Activated CD8-positive, alpha-beta T cell treated with anti-CD3 and anti-CD28 coated beads for 36 hours (primary cell): ENCODE data around the gene SEZ6L. TPM values are rescaled to one million over a fixed set of nuclear protein-coding genes. Genes with fewer than 3 reads are reported as not detected.

Experiments used
- ATAC-seq: fragments of 200-7000 bp; cut with Tn5 transposase; one replicate; pipeline ENCODE4 v1.10.0; 2021; ENCODE audit warnings: mild to moderate bottlenecking, moderate library complexity
- CTCF ChIA-PET: fragments of 350-600 bp; sonication (Branson Sonifier 250); formaldehyde crosslinking; loops from one replicate; lab custom pipeline; 2021; ENCODE audit warnings: antibody characterized with exemption; lab: Charles Lee
- POLR2A ChIA-PET: fragments of 350-600 bp; sonication (Branson Sonifier 250); formaldehyde crosslinking; loops from one replicate; lab custom pipeline; 2021; ENCODE audit warnings: antibody characterized with exemption; lab: Charles Lee
- DNase-seq: peaks from one replicate; pipeline ENCODE4 v3.0.0-alpha.2; 2020
- H3K27ac Mint-ChIP-seq: one replicate; pipeline ENCODE4 v1.8.0; 2021; ENCODE audit warnings: mild to moderate bottlenecking, mixed read lengths
- H3K27me3 Mint-ChIP-seq: one replicate; pipeline ENCODE4 v1.8.0; 2021; ENCODE audit warnings: mixed read lengths
- H3K36me3 Mint-ChIP-seq: one replicate; pipeline ENCODE4 v1.8.0; 2021; ENCODE audit warnings: low read depth, mixed read lengths
- H3K4me1 Mint-ChIP-seq: one replicate; pipeline ENCODE4 v1.8.0; 2021; ENCODE audit warnings: low read depth, mixed read lengths
- H3K4me3 Mint-ChIP-seq: one replicate; pipeline ENCODE4 v1.8.0; 2021; ENCODE audit warnings: mild to moderate bottlenecking, moderate library complexity, mixed read lengths
- H3K9me3 Mint-ChIP-seq: one replicate; pipeline ENCODE4 v1.8.0; 2021; ENCODE audit warnings: mixed read lengths
- intact Hi-C: fragments of 100-400 bp; cut with micrococcal nuclease; formaldehyde crosslinking; loops from one replicate; pipeline ENCODE4 v1.10.0; 2022
- total RNA-seq, 2 experiments: library from RNA; stranded (reverse); gene quantifications; one replicate each; pipeline ENCODE4 v1.2.3, GENCODE V29; 2021
- TF ChIP-seq, protein P1 (sequence below): fragments of 200-600 bp; IDR thresholded peaks from one replicate; pipeline ENCODE4 v1.8.0; 2022; ENCODE audit warnings: antibody characterized with exemption, mild to moderate bottlenecking

Gene SEZ6L
- total RNA-seq, 2 experiments from 2014 or later = not detected

DNA sequence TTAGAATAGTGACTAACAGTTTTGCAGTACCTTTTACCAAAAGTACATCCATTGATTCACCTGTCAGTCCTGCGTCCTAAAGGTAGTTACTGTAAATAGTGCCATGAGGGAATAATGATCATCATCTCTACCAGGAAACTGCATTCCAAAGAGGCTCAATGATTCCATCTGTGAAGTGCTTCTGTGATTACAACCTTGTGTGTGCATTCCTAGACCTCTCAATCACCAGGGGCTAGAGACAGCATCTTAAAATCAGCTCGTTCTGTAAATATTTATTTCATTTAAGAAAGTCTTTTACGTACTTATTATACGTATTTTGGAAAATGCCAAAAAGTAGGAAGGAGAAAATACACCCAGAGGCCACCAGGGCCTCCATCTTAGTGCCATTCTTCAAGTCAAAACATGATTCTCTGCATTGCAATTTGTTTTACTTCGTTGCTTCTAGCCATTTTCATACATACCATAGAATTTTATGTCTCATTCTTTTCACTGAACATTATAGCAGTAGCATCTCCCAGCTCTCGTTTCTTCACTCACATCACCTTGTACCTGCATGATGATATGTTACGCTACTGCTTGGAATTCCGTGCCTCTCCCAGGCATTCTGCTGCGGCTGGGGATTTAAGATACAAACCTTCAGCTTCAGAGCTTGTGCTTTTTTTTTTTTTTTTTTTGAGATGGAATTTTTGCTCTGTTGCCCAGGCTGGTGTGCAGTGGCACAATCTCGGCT, 117.0 kb downstream of the SEZ6L start:
- Mint-ChIP-seq H3K9me3 (no peaks in the 10 kb centered on the region), H3K4me3 (no peak overlapping the region), H3K36me3 (no peaks in the 10 kb centered on the region), H3K27ac (no peak overlapping the region), H3K4me1 (no peaks in the 10 kb centered on the region), H3K27me3 (peaks cover 2% of the 10 kb centered on the region)
- ChIA-PET POLR2A (no interaction called here), CTCF (interaction anchor here (0.9 kb wide), 1 partner anchor 44 kb away, joined by 3 read pairs; no protein-coding TSS in a partner anchor)
- TF ChIP-seq, protein P1, sequence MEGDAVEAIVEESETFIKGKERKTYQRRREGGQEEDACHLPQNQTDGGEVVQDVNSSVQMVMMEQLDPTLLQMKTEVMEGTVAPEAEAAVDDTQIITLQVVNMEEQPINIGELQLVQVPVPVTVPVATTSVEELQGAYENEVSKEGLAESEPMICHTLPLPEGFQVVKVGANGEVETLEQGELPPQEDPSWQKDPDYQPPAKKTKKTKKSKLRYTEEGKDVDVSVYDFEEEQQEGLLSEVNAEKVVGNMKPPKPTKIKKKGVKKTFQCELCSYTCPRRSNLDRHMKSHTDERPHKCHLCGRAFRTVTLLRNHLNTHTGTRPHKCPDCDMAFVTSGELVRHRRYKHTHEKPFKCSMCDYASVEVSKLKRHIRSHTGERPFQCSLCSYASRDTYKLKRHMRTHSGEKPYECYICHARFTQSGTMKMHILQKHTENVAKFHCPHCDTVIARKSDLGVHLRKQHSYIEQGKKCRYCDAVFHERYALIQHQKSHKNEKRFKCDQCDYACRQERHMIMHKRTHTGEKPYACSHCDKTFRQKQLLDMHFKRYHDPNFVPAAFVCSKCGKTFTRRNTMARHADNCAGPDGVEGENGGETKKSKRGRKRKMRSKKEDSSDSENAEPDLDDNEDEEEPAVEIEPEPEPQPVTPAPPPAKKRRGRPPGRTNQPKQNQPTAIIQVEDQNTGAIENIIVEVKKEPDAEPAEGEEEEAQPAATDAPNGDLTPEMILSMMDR = no peak
- no peak for ATAC-seq
- intact Hi-C loops = no loop called here
- no peak for DNase-seq

DNA sequence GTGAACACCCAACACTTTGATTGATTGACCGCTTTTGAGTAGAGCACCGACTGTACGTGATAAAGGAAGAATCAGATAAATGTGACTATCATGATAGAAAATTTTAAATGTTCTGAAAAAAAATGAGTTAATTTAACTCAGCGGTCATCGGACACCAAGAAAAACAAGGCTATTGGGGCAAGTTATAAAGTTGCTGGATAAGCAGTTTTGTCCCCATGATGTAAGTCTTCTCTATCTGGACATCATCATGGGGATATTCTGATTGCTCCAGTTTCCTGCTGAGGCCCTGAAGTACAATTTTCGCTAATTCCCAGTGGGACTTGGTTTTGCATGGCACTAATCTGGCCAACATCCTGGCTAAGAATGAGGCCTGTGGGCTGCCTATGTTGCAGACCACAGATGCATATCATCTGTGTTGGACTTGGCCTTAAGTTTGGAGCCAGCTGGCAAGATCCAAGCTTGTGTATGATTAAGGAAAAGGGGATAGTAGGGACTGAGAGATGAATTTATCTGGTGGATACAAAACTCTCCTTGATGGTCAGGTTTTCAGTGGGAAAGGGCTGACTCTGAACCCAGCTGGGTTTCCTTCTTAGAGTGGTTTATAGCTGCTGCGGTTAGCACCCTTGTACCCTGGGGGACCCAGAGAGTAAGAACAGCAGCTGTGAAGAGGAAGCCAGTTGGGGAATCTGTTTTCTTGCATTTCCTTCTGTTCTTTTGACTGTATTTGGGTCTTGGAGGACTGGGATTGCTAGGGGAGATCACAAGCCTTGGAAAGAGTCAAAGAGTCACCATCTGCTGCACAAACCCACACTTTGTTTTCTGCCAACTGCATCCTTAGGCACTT, 118.3 kb downstream of the SEZ6L start:
- ChIA-PET POLR2A (no interaction called here), CTCF (interaction anchor here (1.5 kb wide), 1 partner anchor 115 kb away, joined by 3 read pairs; no protein-coding TSS in a partner anchor)
- DNase-seq (no peak), ATAC-seq (no peak)
- Mint-ChIP-seq H3K4me3 (no peak overlapping the region), H3K4me1 (no peaks in the 10 kb centered on the region), H3K27ac (no peak overlapping the region), H3K9me3 (no peaks in the 10 kb centered on the region), H3K36me3 (no peaks in the 10 kb centered on the region), H3K27me3 (peaks cover 2% of the 10 kb centered on the region)
- intact Hi-C loops = no loop called here
- TF ChIP-seq, protein P1 = no peak

DNA sequence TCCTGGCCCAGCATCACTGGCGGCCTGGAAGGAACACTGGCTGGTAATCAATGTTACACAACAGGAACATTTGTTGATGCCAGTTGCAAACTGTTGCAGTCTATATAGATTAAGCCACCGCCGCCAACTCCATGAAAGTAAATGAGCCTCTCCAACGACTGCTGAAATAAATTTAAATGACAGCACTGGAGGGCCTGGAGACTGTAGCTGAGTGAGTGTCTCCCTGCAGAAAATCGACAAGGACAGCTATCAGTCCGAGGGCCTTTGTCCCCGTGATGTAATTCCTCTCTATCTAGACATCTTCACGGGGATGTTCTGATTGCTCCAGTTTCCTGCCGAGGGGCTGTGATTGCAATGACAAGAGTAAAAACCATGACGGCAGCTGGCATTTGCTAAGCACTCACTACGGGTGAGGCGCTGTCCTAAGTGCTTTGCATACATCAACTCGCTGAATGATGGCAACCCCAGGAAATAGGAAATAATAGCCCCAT, 120.4 kb downstream of the SEZ6L start:
- H3K36me3 Mint-ChIP-seq = no peaks in the 10 kb centered on the region

DNA sequence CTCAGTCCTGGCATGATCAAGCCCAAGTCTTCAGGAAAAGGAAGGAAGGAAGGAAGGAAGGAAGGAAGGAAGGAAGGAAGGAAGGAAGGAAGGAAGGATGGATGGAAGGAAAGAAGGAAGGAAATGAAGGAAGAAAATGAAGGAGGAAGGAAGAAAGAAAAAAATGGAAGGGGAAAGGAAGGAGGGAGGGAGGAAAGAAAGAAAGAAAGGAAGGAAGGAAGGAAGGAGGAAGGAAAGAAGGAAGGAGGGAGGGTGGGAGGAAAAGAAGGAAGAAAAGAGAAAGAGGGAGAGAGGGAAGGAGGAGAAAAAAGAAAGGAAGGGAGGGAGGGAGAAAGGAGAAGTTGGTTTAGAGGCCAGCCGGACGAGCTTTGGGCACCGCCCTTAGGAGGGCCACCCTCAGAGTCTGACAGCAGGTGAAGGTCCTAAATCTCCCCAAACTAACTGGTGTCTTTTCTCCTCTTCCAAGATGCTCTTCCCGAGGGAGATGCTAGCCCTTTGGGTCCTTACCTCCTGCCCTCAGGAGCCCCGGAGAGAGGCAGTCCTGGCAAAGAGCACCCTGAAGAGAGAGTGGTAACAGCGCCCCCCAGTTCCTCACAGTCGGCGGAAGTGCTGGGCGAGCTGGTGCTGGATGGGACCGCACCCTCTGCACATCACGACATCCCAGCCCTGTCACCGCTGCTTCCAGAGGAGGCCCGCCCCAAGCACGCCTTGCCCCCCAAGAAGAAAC, 122.8 kb downstream of the SEZ6L start:
- intact Hi-C loops = no loop called here

More for the DNA sequence above, 120.4 kb downstream of the SEZ6L start:
- no peak for DNase-seq
- CTCF ChIA-PET = no interaction called here
- intact Hi-C loops = no loop called here
- no peak for ATAC-seq
- Mint-ChIP-seq H3K4me1 (peaks cover 8% of the 10 kb centered on the region), H3K4me3 (no peak overlapping the region), H3K27ac (no peak overlapping the region), H3K27me3 (peaks cover 2% of the 10 kb centered on the region), H3K9me3 (no peaks in the 10 kb centered on the region)
- POLR2A ChIA-PET = interaction anchor here (0.9 kb wide), 1 partner anchor 22 kb away, joined by 3 read pairs; no protein-coding TSS in a partner anchor
- TF ChIP-seq, protein P1 = no peak

More for the DNA sequence above, 122.8 kb downstream of the SEZ6L start:
- Mint-ChIP-seq H3K36me3 (no peaks in the 10 kb centered on the region), H3K27me3 (peaks cover 1% of the 10 kb centered on the region), H3K4me3 (no peak overlapping the region), H3K9me3 (no peaks in the 10 kb centered on the region), H3K27ac (no peak overlapping the region), H3K4me1 (peaks cover 13% of the 10 kb centered on the region)
- TF ChIP-seq, protein P1 = no peak
- POLR2A ChIA-PET = no interaction called here
- CTCF ChIA-PET = interaction anchor here (1.0 kb wide), 1 partner anchor 75 kb away, joined by 3 read pairs; no protein-coding TSS in a partner anchor
- ATAC-seq = no peak
- no peak for DNase-seq
